Measurements from ENCODE around the gene CDC20. TPM values are rescaled to one million over a fixed set of nuclear protein-coding genes. Genes with fewer than 3 reads are reported as not detected.

The CDC20 gene
- total RNA-seq, 1 donor from 2014 or later = 14.5 TPM

DNA sequence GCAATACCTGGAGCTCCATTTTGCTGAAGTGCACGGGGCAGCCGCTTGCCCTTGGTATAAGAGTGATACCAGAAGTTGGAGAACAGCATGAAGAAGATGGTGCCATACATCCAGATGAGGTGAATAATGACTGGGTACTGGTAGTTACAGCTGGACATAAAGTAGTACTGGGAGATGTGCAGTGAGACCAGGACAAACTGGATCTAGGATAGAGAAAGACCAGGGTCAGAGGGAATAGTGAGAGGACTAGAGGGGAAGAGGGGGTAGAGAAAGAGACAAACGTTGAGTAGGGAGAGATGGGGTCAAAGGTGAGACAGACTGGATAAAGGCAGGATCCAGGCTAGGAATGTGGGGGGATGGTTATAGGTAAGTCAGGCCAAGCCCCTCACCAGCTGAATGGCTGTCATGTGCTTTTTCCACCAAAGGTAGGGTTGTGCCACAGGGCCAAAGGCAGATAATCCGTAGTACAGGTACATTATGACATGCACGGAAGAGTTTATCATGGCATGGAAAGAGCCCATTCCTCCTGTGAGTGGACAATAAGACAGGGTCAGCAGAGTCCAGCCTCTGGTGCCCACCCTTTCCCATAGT lies 5.2 kb downstream of the CDC20 start:
- Mint-ChIP-seq H3K36me3 (ENCODE audit: low read depth) (peaks cover 29% of the 10 kb centered on the region), H3K27ac (ENCODE audit: unreplicated experiment) (no peak overlapping the region), H3K4me3 (ENCODE audit: unreplicated experiment) (no peak overlapping the region), H3K27me3 (ENCODE audit: low read depth) (no peaks in the 10 kb centered on the region), H3K4me1 (ENCODE audit: low read depth) (peaks cover 60% of the 10 kb centered on the region), H3K9me3 (ENCODE audit: low read depth) (no peaks in the 10 kb centered on the region)
- DNase-seq (ENCODE audit: low spot score) = no peak
- TF ChIP-seq, protein P1, sequence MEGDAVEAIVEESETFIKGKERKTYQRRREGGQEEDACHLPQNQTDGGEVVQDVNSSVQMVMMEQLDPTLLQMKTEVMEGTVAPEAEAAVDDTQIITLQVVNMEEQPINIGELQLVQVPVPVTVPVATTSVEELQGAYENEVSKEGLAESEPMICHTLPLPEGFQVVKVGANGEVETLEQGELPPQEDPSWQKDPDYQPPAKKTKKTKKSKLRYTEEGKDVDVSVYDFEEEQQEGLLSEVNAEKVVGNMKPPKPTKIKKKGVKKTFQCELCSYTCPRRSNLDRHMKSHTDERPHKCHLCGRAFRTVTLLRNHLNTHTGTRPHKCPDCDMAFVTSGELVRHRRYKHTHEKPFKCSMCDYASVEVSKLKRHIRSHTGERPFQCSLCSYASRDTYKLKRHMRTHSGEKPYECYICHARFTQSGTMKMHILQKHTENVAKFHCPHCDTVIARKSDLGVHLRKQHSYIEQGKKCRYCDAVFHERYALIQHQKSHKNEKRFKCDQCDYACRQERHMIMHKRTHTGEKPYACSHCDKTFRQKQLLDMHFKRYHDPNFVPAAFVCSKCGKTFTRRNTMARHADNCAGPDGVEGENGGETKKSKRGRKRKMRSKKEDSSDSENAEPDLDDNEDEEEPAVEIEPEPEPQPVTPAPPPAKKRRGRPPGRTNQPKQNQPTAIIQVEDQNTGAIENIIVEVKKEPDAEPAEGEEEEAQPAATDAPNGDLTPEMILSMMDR (IDR thresholded peaks at IDR 0.05) = no peak

GRCh38 chr1:43365678-43366077 lies 6.9 kb downstream of the CDC20 start:
- Mint-ChIP-seq H3K36me3 (ENCODE audit: low read depth) (peaks cover 29% of the 10 kb centered on the region), H3K4me3 (ENCODE audit: unreplicated experiment) (peak overlapping the region; percentile 88), H3K27me3 (ENCODE audit: low read depth) (no peaks in the 10 kb centered on the region), H3K4me1 (ENCODE audit: low read depth) (peaks cover 50% of the 10 kb centered on the region), H3K9me3 (ENCODE audit: low read depth) (no peaks in the 10 kb centered on the region), H3K27ac (ENCODE audit: unreplicated experiment) (peak overlapping the region; percentile 65)
- TF ChIP-seq, protein P1 (IDR thresholded peaks at IDR 0.05) = no peak
- DNase-seq (ENCODE audit: low spot score) = no peak

DNA sequence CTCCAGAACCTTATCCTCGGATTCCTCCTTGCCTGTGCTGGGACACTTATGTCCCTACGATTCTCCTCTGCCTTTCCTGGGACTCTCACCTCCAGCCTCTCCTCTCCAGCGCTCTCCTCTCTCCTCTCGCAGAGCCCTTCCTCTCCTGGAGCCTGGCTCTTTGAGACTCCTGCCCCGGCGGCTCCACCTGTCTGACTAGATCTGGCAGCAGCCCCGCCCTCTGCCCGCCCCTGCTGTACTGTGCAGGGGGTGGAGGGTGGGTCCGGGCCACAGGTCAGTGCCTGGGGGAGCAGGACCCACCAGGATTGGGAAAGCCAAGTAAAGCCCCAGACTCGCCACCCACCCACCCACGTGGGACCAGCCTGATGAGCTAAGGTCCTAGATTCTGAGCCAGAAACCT lies 7.4 kb downstream of the CDC20 start:
- Mint-ChIP-seq H3K27me3 (ENCODE audit: low read depth) (no peaks in the 10 kb centered on the region), H3K36me3 (ENCODE audit: low read depth) (peaks cover 28% of the 10 kb centered on the region), H3K9me3 (ENCODE audit: low read depth) (no peaks in the 10 kb centered on the region), H3K27ac (ENCODE audit: unreplicated experiment) (peak overlapping the region; percentile 65), H3K4me3 (ENCODE audit: unreplicated experiment) (peak overlapping the region; percentile 88), H3K4me1 (ENCODE audit: low read depth) (peaks cover 48% of the 10 kb centered on the region)
- no peak for DNase-seq (ENCODE audit: low spot score)
- TF ChIP-seq, protein P1 (IDR thresholded peaks at IDR 0.05) = no peak

DNA sequence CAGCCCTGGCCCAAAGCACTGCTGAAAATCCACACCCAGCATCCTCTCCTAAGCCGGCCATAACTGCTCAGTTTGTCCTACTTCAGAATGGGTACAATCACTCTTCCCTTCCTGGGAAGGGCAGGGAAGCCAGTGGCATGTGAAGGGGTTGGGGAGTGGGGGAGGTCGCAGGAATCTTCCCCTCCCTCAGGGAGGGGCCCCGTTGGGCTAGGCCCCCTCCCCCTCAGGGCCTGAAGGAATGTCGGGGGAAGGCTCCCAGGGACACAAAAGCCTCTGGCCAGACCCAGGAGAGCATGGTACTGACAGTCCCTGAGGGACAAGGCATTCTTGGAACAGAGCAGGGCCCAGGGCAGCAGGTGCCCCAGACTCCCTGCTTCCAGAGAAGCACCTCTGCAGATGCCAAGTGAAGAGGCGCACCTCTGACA lies 7.8 kb downstream of the CDC20 start:
- peak overlapping the region; percentile 83 for H3K27ac Mint-ChIP-seq (ENCODE audit: unreplicated experiment)
- no peaks in the 10 kb centered on the region for H3K9me3 Mint-ChIP-seq (ENCODE audit: low read depth)
- H3K4me1 Mint-ChIP-seq (ENCODE audit: low read depth) = peaks cover 44% of the 10 kb centered on the region
- peaks cover 24% of the 10 kb centered on the region for H3K36me3 Mint-ChIP-seq (ENCODE audit: low read depth)
- TF ChIP-seq, protein P1 (IDR thresholded peaks at IDR 0.05) = no peak
- peak overlapping the region; percentile 88 for H3K4me3 Mint-ChIP-seq (ENCODE audit: unreplicated experiment)
- no peak for DNase-seq (ENCODE audit: low spot score)
- H3K27me3 Mint-ChIP-seq (ENCODE audit: low read depth) = no peaks in the 10 kb centered on the region

- H3K27ac Mint-ChIP-seq (ENCODE audit: unreplicated experiment) = peak overlapping the region; percentile 83
- H3K4me1 Mint-ChIP-seq (ENCODE audit: low read depth) = peaks cover 38% of the 10 kb centered on the region
- peak overlapping the region; percentile 88 for H3K4me3 Mint-ChIP-seq (ENCODE audit: unreplicated experiment)
- TF ChIP-seq, protein P1 (IDR thresholded peaks at IDR 0.05) = no peak
- peaks cover 19% of the 10 kb centered on the region for H3K36me3 Mint-ChIP-seq (ENCODE audit: low read depth)
- no peaks in the 10 kb centered on the region for H3K9me3 Mint-ChIP-seq (ENCODE audit: low read depth)
- DNase-seq (ENCODE audit: low spot score) = no peak
- no peaks in the 10 kb centered on the region for H3K27me3 Mint-ChIP-seq (ENCODE audit: low read depth)
Observed at GRCh38 chr1:43367026-43367903, 8.5 kb downstream of the CDC20 start.
